Nephron (organoid): ENCODE results near the gene DENND6B.
"Not testable (repeated sequence)": the region's sequence is repeated elsewhere in the genome, so short reads cannot be mapped to it uniquely, and the experiment has no call there.

Source experiments
- H3K27ac Mint-ChIP-seq, 3 experiments: 2 replicates each; pipeline ENCODE4 v1.8.0; 2020; ENCODE audit warnings: mixed read lengths in 3 of 3, mild to moderate bottlenecking in 2 of 3, moderate library complexity in 1 of 3
- H3K27me3 Mint-ChIP-seq: 2 replicates; pipeline ENCODE4 v1.8.0; 2021; ENCODE audit warnings: low read depth, mild to moderate bottlenecking, moderate library complexity, mixed read lengths
- H3K36me3 Mint-ChIP-seq: 2 replicates; pipeline ENCODE4 v1.8.0; 2020; ENCODE audit warnings: low read depth, mixed read lengths
- H3K4me1 Mint-ChIP-seq: 2 replicates; pipeline ENCODE4 v1.8.0; 2020; ENCODE audit warnings: mixed read lengths
- H3K4me3 Mint-ChIP-seq, 3 experiments: 2 replicates each; pipeline ENCODE4 v1.8.0; 2020; ENCODE audit warnings: mild to moderate bottlenecking in 3 of 3, mixed read lengths in 3 of 3, moderate library complexity in 2 of 3
- H3K9me3 Mint-ChIP-seq: 2 replicates; pipeline ENCODE4 v1.8.0; 2020; ENCODE audit warnings: mixed read lengths
- TF ChIP-seq, protein P1 (sequence below), 3 experiments: fragments of 200-600 bp; sonication (generic); IDR thresholded peaks; one replicate each; pipeline ENCODE4 v1.5.0; 2021; ENCODE audit warnings: antibody characterized with exemption in 3 of 3; ENCODE audit not compliant: unreplicated experiment in 3 of 3

DENND6B gene

DNA sequence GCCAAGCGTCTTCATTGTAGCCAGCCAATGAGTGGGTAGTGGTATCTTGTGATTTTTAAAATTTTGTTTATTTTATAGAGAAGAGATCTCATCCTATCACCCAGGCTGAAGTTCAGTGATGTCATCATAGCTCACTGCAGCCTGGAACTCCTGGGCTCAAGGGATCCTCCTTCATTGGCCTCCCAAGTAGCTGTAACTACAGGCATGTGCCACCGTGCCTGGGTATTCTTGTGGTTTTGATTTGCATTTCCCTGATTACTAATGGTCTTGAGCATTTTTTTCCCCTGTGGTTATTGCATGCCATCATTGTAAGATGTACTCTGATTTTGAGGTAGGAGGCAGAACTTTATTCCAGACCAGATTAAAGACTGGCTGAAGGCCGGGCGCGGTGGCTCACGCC lies 2.4 kb upstream of the DENND6B start:
- H3K9me3 Mint-ChIP-seq, result no peaks in the 10 kb centered on the region
- peaks cover 7% of the 10 kb centered on the region for H3K4me1 Mint-ChIP-seq
- peak overlapping the region in 1 of 3 experiments; percentile 31 for H3K27ac Mint-ChIP-seq

DNA sequence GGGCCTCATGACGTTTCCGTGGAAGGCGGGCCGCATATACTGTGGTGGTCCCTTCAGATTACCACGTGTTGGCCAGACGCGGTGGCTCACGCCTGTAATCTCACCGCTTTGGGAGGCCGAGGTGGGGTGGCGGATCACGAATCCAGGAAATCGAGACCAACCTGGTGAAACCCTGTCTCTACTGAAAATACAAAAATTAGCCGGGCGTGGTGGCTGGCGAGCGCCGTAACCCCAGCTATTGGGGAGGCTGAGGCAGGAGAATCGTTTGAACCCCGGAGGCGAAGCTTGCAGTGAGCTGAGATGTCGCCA lies 853 bp upstream of the DENND6B start:
- H3K4me1 Mint-ChIP-seq, result peaks cover 7% of the 10 kb centered on the region
- TF ChIP-seq, protein P1, sequence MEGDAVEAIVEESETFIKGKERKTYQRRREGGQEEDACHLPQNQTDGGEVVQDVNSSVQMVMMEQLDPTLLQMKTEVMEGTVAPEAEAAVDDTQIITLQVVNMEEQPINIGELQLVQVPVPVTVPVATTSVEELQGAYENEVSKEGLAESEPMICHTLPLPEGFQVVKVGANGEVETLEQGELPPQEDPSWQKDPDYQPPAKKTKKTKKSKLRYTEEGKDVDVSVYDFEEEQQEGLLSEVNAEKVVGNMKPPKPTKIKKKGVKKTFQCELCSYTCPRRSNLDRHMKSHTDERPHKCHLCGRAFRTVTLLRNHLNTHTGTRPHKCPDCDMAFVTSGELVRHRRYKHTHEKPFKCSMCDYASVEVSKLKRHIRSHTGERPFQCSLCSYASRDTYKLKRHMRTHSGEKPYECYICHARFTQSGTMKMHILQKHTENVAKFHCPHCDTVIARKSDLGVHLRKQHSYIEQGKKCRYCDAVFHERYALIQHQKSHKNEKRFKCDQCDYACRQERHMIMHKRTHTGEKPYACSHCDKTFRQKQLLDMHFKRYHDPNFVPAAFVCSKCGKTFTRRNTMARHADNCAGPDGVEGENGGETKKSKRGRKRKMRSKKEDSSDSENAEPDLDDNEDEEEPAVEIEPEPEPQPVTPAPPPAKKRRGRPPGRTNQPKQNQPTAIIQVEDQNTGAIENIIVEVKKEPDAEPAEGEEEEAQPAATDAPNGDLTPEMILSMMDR (IDR thresholded peaks at IDR 0.05; ENCODE audit: unreplicated experiment in 3 of 3), result no peak
- H3K27me3 Mint-ChIP-seq, result peaks cover 5% of the 10 kb centered on the region

More for the DNA sequence above, 2.4 kb upstream of the DENND6B start:
- TF ChIP-seq, protein P1 (IDR thresholded peaks at IDR 0.05; ENCODE audit: unreplicated experiment in 3 of 3), result no peak
- H3K27me3 Mint-ChIP-seq, result peaks cover 5% of the 10 kb centered on the region
- peak overlapping the region in 2 of 3 experiments; percentile 59 to 60 for H3K4me3 Mint-ChIP-seq
- no peaks in the 10 kb centered on the region for H3K36me3 Mint-ChIP-seq

DNA sequence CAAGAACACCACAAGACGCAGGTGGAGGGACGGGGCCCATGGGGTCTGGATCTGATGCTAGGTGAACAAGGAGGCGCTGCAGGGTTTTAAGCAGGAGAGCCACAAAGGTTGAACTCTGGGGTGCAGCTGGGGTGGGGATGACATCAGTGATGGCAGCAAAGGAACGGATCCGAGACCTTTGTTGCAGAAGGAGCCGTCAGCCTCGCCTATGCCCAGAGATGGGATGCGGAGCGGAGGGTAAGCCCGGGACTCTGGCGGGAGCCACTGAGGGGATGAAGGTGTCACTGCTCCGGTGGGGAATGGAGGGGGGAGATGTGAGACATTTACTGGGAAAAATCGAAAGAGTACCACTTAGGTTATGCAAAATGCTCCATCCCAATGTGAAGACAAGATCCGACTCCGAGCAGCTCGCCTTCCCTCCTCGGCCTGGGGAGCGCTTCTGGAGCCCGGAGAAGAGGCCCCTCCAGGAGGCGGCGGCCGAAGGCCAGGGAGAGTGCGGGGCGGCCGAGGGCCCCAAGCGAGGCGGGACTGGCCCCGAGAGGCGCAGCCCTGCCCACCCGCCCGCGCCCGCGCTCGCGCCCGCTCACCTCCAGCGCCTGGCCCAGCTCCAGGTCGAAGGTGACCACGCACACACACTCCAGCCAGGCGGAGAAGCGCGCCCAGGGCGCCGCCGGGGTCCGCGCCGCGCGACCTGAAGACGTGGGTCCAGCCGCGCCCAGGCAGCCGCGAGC lies 422 bp downstream of the DENND6B start:
- Mint-ChIP-seq H3K27ac (peak overlapping the region; percentile 40 to 92 (median 56)), H3K27me3 (peaks cover 5% of the 10 kb centered on the region), H3K4me3 (peak overlapping the region; percentile 90 to 96 (median 91)), H3K36me3 (no peaks in the 10 kb centered on the region), H3K4me1 (peaks cover 7% of the 10 kb centered on the region), H3K9me3 (no peaks in the 10 kb centered on the region)
- TF ChIP-seq, protein P1 (IDR thresholded peaks at IDR 0.05; ENCODE audit: unreplicated experiment in 3 of 3), result no peak

More for the DNA sequence above, 853 bp upstream of the DENND6B start:
- Mint-ChIP-seq H3K36me3 (no peaks in the 10 kb centered on the region), H3K9me3 (no peaks in the 10 kb centered on the region), H3K27ac (peak overlapping the region in 2 of 3 experiments; percentile 79 to 85), H3K4me3 (peak overlapping the region; percentile 81 to 85 (median 82))

DNA sequence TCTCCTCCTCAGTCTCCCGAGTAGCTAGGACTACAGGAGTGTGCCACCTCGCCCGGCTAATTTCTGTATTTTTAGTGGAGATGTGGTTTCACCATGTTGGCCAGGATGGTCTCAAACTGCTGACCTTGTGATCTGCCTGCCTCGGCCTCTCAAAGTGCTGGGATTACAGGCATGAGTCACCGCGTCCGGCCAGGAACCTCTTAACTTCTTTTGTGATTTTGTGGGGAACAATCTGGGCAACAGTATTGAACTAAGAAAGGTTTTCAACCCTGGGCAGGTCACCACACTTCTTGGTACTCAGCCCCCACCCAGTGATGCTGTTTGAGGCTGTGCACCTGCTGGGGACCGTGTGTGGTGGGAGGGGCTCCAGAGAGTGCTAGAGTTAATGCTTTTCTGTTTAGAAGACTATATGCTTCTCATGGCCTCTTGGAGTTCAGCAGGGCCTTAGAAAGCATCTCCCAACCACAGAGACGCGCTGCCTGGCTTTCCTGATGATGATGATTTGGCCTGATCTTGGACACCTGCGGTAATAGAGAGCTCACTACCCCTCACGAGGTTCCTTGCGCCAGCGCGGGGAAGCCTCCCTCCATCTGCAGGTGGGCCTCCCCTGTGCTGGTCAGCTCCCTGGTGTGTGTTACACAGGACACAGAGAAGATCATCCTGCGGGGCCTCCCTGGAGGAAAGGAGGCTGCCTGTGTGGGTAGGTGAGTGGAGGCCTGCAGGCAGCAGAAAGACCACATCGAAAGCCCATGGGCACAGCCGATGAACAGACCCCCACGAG lies 1.2 kb downstream of the DENND6B start:
- Mint-ChIP-seq H3K4me3 (peak overlapping the region; percentile 90 to 96 (median 91)), H3K27me3 (peaks cover 5% of the 10 kb centered on the region), H3K36me3 (no peaks in the 10 kb centered on the region), H3K9me3 (no peaks in the 10 kb centered on the region), H3K27ac (peak overlapping the region; percentile 26 to 92 (median 40)), H3K4me1 (peaks cover 7% of the 10 kb centered on the region)
- TF ChIP-seq, protein P1 (IDR thresholded peaks at IDR 0.05; ENCODE audit: unreplicated experiment in 3 of 3), result no peak

DNA sequence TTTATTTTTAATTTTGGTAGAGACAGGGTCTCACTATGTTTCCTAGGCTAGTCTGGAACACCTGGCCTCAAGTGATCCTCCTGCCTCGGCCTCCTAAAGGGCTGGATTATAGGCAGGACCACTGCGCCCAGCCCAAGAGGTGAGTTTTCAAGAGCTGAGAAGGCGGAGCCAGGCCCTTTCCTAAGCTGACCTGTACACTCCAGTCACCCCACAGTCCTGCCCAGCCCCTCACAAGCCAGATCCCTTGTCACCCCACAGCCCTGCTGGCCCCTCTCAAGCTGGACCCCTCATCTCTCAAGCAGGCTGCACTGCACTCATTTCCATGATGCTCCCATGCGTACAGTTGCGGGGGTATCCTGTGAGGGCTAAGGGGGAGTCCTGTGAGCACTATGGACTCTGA lies 2.9 kb downstream of the DENND6B start:
- Mint-ChIP-seq H3K4me3 (no peak overlapping the region), H3K36me3 (no peaks in the 10 kb centered on the region), H3K27me3 (peaks cover 5% of the 10 kb centered on the region), H3K9me3 (no peaks in the 10 kb centered on the region), H3K4me1 (peaks cover 7% of the 10 kb centered on the region), H3K27ac (no peak overlapping the region)
- TF ChIP-seq, protein P1 (IDR thresholded peaks at IDR 0.05; ENCODE audit: unreplicated experiment in 3 of 3), result no peak

DNA sequence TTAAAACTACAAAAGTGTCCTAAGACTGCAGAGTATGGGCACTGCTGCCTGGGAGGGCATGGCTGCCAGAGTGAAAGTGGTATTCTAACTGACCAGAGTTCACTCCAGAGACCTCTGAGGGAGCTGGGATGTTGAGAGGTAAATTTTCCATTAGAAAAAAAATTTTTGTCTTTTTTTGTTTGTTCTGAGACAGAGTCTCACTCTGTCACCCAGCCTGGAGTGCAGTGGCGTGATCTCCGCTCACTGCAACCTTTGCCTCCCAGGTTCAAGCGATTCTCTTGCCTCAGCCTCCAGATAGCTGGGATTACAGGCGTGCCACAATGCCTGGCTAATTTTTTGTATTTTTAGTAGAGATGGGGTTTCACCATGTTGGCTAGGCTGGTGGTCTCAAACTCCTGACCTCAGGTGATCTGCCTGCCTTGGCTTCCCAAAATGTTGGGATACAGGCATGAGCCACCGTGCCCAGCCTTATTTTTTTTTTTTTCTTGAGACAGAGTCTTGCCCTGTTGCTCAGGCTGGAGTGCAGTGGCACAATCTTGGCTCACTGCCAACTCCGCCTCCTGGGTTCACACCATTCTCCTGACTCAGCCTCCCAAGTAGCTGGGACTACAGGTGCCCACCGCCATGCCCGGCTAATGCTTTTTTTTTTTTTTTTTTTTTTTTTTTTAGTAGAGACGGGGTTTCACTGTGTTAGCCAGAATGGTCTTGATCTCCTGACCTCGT lies 4.3 kb downstream of the DENND6B start:
- H3K27me3 Mint-ChIP-seq, H3K27ac Mint-ChIP-seq, H3K9me3 Mint-ChIP-seq, H3K4me1 Mint-ChIP-seq, H3K36me3 Mint-ChIP-seq, H3K4me3 Mint-ChIP-seq: not testable (repeated sequence)
